Stimulated activated CD4-positive, alpha-beta T cell treated with anti-CD3 and anti-CD28 coated beads, Interleukin-2, amount 100 ng/mL, for 4 hours (primary cell): ENCODE data around the gene UMOD.
"Not testable (repeated sequence)": the region's sequence is repeated elsewhere in the genome, so short reads cannot be mapped to it uniquely, and the experiment has no call there.

Experiments used
- DNase-seq: peaks from one replicate; pipeline ENCODE4 v3.0.0-alpha.2; 2020; ENCODE audit warnings: low read depth

The UMOD gene

GRCh38 chr16:20320592-20320991, 31.9 kb downstream of the UMOD start:
- no peak for DNase-seq

- DNase-seq, result no peak
These were observed 32.3 kb downstream of the UMOD start for GRCh38 chr16:20320178-20320577.

- no peak for DNase-seq
These were observed 33.1 kb downstream of the UMOD start for GRCh38 chr16:20319406-20319805.

GRCh38 chr16:20318437-20318836, 34.1 kb downstream of the UMOD start:
- DNase-seq, result no peak

GRCh38 chr16:20318006-20318405, 34.5 kb downstream of the UMOD start:
- DNase-seq, result no peak

GRCh38 chr16:20317117-20317516, 35.4 kb downstream of the UMOD start:
- DNase-seq, result no peak

GRCh38 chr16:20316715-20317114, 35.8 kb downstream of the UMOD start:
- no peak for DNase-seq

GRCh38 chr16:20315764-20316163, 36.8 kb downstream of the UMOD start:
- no peak for DNase-seq

GRCh38 chr16:20314575-20314974, 37.9 kb downstream of the UMOD start:
- no peak for DNase-seq

GRCh38 chr16:20313741-20314140, 38.8 kb downstream of the UMOD start:
- DNase-seq, result no peak

- DNase-seq, result not testable (repeated sequence)
These were observed 39.9 kb downstream of the UMOD start for GRCh38 chr16:20312536-20313095.

GRCh38 chr16:20311548-20311947, 41.0 kb downstream of the UMOD start:
- DNase-seq, result no peak

- no peak for DNase-seq
These were observed 41.8 kb downstream of the UMOD start for GRCh38 chr16:20310421-20311395.

GRCh38 chr16:20309786-20310185, 42.7 kb downstream of the UMOD start:
- DNase-seq, result no peak

GRCh38 chr16:20308801-20309590, 43.5 kb downstream of the UMOD start:
- no peak for DNase-seq

GRCh38 chr16:20308266-20308665, 44.2 kb downstream of the UMOD start:
- no peak for DNase-seq

GRCh38 chr16:20307791-20308190, 44.7 kb downstream of the UMOD start:
- DNase-seq, result no peak

GRCh38 chr16:20307240-20307671, 45.3 kb downstream of the UMOD start:
- DNase-seq, result no peak

- DNase-seq, result no peak
These were observed 46.1 kb downstream of the UMOD start for GRCh38 chr16:20306401-20306800.

GRCh38 chr16:20303012-20303411, 49.5 kb downstream of the UMOD start:
- no peak for DNase-seq

GRCh38 chr16:20302389-20302788, 50.1 kb downstream of the UMOD start:
- DNase-seq, result no peak

GRCh38 chr16:20301840-20302239, 50.7 kb downstream of the UMOD start:
- DNase-seq, result no peak
